ENCODE results near the gene PTPRD.

DNA sequence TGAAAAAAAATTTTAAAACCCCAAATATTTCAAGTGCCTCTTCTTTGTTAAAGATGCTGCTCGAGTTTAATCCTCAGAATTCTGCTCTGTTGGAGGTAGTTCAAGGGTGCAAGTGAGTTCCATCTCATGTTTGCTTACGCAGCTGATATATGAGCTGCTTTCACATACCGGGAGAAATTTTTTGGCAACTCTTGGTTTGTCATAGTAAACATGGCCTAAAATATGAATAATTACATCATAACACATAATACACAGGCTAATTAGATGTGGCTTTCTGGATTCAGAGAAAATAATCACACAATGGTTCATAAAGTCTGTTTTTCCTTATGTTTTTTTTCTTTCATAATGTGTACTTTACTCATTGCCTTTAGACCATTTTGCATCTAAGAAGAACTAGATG lies 1134.1 kb downstream of the PTPRD start:
- TF ChIP-seq, protein P1, sequence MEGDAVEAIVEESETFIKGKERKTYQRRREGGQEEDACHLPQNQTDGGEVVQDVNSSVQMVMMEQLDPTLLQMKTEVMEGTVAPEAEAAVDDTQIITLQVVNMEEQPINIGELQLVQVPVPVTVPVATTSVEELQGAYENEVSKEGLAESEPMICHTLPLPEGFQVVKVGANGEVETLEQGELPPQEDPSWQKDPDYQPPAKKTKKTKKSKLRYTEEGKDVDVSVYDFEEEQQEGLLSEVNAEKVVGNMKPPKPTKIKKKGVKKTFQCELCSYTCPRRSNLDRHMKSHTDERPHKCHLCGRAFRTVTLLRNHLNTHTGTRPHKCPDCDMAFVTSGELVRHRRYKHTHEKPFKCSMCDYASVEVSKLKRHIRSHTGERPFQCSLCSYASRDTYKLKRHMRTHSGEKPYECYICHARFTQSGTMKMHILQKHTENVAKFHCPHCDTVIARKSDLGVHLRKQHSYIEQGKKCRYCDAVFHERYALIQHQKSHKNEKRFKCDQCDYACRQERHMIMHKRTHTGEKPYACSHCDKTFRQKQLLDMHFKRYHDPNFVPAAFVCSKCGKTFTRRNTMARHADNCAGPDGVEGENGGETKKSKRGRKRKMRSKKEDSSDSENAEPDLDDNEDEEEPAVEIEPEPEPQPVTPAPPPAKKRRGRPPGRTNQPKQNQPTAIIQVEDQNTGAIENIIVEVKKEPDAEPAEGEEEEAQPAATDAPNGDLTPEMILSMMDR (IDR thresholded peaks at IDR 0.05 in 4 of 5, conservative IDR thresholded peaks at IDR 0.05 in 1 of 5), result no peak
- no peak for TF ChIP-seq POLR2A (IDR thresholded peaks at IDR 0.05)
